GM23338 (cell line): ENCODE results near the gene CENPA. TPM values are rescaled to one million over a fixed set of nuclear protein-coding genes. Genes with fewer than 3 reads are reported as not detected.

Experiments
- ATAC-seq: fragments of 200-7000 bp; cut with Tn5 transposase; 3 replicates; pipeline ENCODE4 v1.9.1; 2020
- DNase-seq: peaks from one replicate; pipeline ENCODE4 v3.0.0-alpha.2; 2015; ENCODE audit warnings: low spot score
- H2AFZ ChIP-seq: fragments of 200-600 bp; sonication (generic); 2 replicates; pipeline ENCODE4 v1.8.0; 2016; ENCODE audit warnings: antibody characterized with exemption, mild to moderate bottlenecking, moderate library complexity
- H3F3A ChIP-seq: fragments of 200-600 bp; sonication (generic); replicated peaks from 2 replicates; pipeline ENCODE4 v1.8.0; 2017; ENCODE audit warnings: antibody characterized with exemption, mixed run types, low read depth
- H3K27ac ChIP-seq: fragments of 200-600 bp; sonication (generic); 2 replicates; pipeline ENCODE4 v1.6.1; 2016; ENCODE audit warnings: low read depth
- H3K27me3 ChIP-seq: fragments of 200-600 bp; sonication (generic); 2 replicates; pipeline ENCODE4 v1.8.0; 2016; ENCODE audit warnings: mild to moderate bottlenecking, mixed run types, moderate library complexity; ENCODE audit not compliant: insufficient read depth
- H3K36me3 ChIP-seq: fragments of 200-600 bp; sonication (generic); 2 replicates; pipeline ENCODE4 v1.8.0; 2016; ENCODE audit warnings: mild to moderate bottlenecking; ENCODE audit not compliant: insufficient read depth
- H3K4me1 ChIP-seq: fragments of 200-600 bp; sonication (generic); 2 replicates; pipeline ENCODE4 v1.8.0; 2016; ENCODE audit warnings: mild to moderate bottlenecking, moderate library complexity; ENCODE audit not compliant: insufficient read depth
- H3K4me2 ChIP-seq: fragments of 200-600 bp; sonication (generic); 2 replicates; pipeline ENCODE4 v1.7.1; 2017; ENCODE audit warnings: mixed run types
- H3K4me3 ChIP-seq: fragments of 200-600 bp; sonication (generic); 2 replicates; pipeline ENCODE4 v1.6.1; 2016; ENCODE audit warnings: mixed run types
- H3K79me2 ChIP-seq: fragments of 200-600 bp; sonication (generic); replicated peaks from 2 replicates; pipeline ENCODE4 v1.8.0; 2017; ENCODE audit warnings: mild to moderate bottlenecking; ENCODE audit not compliant: insufficient read depth
- H3K9me2 ChIP-seq: fragments of 200-600 bp; sonication (generic); 2 replicates; pipeline ENCODE4 v1.8.0; 2017; ENCODE audit not compliant: insufficient read depth
- H4K20me1 ChIP-seq: fragments of 200-600 bp; sonication (generic); replicated peaks from 2 replicates; pipeline ENCODE4 v1.8.0; 2017; ENCODE audit warnings: mild to moderate bottlenecking; ENCODE audit not compliant: insufficient read depth
- H3K27ac Mint-ChIP-seq: 2 replicates; pipeline ENCODE4 v1.8.0; 2020; ENCODE audit warnings: inconsistent platforms, mild to moderate bottlenecking, moderate library complexity, mixed read lengths
- H3K27me3 Mint-ChIP-seq: 3 replicates; pipeline ENCODE4 v1.8.0; 2022; ENCODE audit warnings: low read depth, mild to moderate bottlenecking, moderate library complexity, mixed read lengths, inconsistent platforms; ENCODE audit not compliant: insufficient read depth, poor library complexity
- H3K36me3 Mint-ChIP-seq: 3 replicates; pipeline ENCODE4 v1.8.0; 2021; ENCODE audit warnings: low read depth, mild to moderate bottlenecking, inconsistent platforms, moderate library complexity, mixed read lengths
- H3K4me1 Mint-ChIP-seq: 3 replicates; pipeline ENCODE4 v1.8.0; 2020; ENCODE audit warnings: mild to moderate bottlenecking, inconsistent platforms, mixed read lengths
- H3K4me3 Mint-ChIP-seq: 3 replicates; pipeline ENCODE4 v1.8.0; 2021; ENCODE audit warnings: moderate library complexity, mild to moderate bottlenecking, inconsistent platforms, mixed read lengths
- H3K9me3 Mint-ChIP-seq: 3 replicates; pipeline ENCODE4 v1.8.0; 2020; ENCODE audit warnings: moderate library complexity, mild to moderate bottlenecking, inconsistent platforms, mixed read lengths
- CREB1 ChIP-seq: fragments of 250-450 bp; sonication (Bioruptor Pico); IDR thresholded peaks from 2 replicates; pipeline ENCODE4 v1.5.0; 2020; ENCODE audit warnings: low read depth, mild to moderate bottlenecking, moderate library complexity
- JUNB ChIP-seq: IDR thresholded peaks from one replicate; pipeline ENCODE4 v1.6.1; 2016; ENCODE audit warnings: antibody characterized with exemption; ENCODE audit not compliant: unreplicated experiment
- POLR2AphosphoS5 ChIP-seq: IDR thresholded peaks from 2 replicates; pipeline ENCODE4 v1.6.1; 2016; ENCODE audit warnings: antibody characterized with exemption, low read depth
- STAT1 ChIP-seq: IDR thresholded peaks from one replicate; pipeline ENCODE4 v1.6.1; 2016; ENCODE audit warnings: antibody characterized with exemption; ENCODE audit not compliant: unreplicated experiment
- polyA plus RNA-seq: library from polyadenylated mRNA; unstranded; fragments of >200 nt; fragmentation: Nextera tagmentation; extraction: Ambion mirVana; gene quantifications from 2 replicates; pipeline ENCODE4 v1.2.1, GENCODE V29; 2016
- total RNA-seq: library from RNA; depleted of rRNA; stranded (reverse); fragments of >200 nt; shearing (Covaris generic); gene quantifications from 2 replicates; pipeline ENCODE4 v1.2.3, GENCODE V29; 2014
- TF ChIP-seq, protein P1 (sequence below): IDR thresholded peaks from one replicate; pipeline ENCODE4 v1.6.1; 2018; ENCODE audit warnings: antibody characterized with exemption; ENCODE audit not compliant: unreplicated experiment
- TF ChIP-seq, protein P2 (sequence below): IDR thresholded peaks from 2 replicates; pipeline ENCODE4 v1.6.1; 2016; ENCODE audit warnings: antibody characterized with exemption
- TF ChIP-seq, protein P3 (sequence below): fragments of 250-450 bp; sonication (Bioruptor Pico); IDR thresholded peaks from 2 replicates; pipeline ENCODE4 v1.5.0; 2020; ENCODE audit warnings: mild to moderate bottlenecking, moderate library complexity

Gene CENPA
- total and polyA plus RNA-seq, 2 experiments from 2014 or later: 16.8 to 24.2 TPM

DNA sequence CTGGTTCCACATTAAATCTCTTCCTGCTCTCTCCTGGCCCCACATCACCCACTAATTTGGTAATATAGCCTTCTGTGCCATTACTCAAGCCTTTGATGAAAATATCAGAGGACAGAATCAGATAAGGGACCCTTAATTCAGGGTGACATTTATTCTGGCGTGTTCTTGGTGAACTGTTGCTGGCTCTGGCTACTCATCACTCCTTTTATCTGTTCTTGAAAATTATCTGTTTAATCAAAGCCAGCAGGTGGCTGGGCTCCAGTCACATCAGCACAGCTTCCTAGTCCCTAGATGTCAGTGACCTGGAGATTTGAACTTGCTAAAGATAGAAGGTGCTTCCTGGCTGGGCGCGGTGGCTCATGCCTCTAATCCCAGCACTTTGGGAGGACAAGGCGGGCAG, 48.6 kb upstream of the CENPA start:
- no peaks in the 10 kb centered on the region for H3K36me3 ChIP-seq
- H3F3A ChIP-seq: no peaks in the 10 kb centered on the region
- H3K27ac ChIP-seq: no peak overlapping the region
- H3K9me3 Mint-ChIP-seq: no peaks in the 10 kb centered on the region
- DNase-seq: no peak
- no peaks in the 10 kb centered on the region for H3K79me2 ChIP-seq
- H3K27ac Mint-ChIP-seq: no peak overlapping the region
- H4K20me1 ChIP-seq: no peaks in the 10 kb centered on the region
- H3K27me3 ChIP-seq: no peaks in the 10 kb centered on the region
- H3K9me2 ChIP-seq: no peaks in the 10 kb centered on the region
- H3K27me3 Mint-ChIP-seq: peaks cover 4% of the 10 kb centered on the region
- H2AFZ ChIP-seq: no peak overlapping the region
- no peak overlapping the region for H3K4me3 Mint-ChIP-seq
- H3K36me3 Mint-ChIP-seq: no peaks in the 10 kb centered on the region
- TF ChIP-seq JUNB (no peak), CREB1 (CRISPR knock-in tag) (no peak)
- TF ChIP-seq, protein P1, sequence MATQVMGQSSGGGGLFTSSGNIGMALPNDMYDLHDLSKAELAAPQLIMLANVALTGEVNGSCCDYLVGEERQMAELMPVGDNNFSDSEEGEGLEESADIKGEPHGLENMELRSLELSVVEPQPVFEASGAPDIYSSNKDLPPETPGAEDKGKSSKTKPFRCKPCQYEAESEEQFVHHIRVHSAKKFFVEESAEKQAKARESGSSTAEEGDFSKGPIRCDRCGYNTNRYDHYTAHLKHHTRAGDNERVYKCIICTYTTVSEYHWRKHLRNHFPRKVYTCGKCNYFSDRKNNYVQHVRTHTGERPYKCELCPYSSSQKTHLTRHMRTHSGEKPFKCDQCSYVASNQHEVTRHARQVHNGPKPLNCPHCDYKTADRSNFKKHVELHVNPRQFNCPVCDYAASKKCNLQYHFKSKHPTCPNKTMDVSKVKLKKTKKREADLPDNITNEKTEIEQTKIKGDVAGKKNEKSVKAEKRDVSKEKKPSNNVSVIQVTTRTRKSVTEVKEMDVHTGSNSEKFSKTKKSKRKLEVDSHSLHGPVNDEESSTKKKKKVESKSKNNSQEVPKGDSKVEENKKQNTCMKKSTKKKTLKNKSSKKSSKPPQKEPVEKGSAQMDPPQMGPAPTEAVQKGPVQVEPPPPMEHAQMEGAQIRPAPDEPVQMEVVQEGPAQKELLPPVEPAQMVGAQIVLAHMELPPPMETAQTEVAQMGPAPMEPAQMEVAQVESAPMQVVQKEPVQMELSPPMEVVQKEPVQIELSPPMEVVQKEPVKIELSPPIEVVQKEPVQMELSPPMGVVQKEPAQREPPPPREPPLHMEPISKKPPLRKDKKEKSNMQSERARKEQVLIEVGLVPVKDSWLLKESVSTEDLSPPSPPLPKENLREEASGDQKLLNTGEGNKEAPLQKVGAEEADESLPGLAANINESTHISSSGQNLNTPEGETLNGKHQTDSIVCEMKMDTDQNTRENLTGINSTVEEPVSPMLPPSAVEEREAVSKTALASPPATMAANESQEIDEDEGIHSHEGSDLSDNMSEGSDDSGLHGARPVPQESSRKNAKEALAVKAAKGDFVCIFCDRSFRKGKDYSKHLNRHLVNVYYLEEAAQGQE: no peak
- H3K4me2 ChIP-seq: no peak overlapping the region
- H3K4me1 Mint-ChIP-seq: peaks cover 7% of the 10 kb centered on the region
- no peaks in the 10 kb centered on the region for H3K4me1 ChIP-seq
- no peak for ATAC-seq
- H3K4me3 ChIP-seq: no peak overlapping the region

DNA sequence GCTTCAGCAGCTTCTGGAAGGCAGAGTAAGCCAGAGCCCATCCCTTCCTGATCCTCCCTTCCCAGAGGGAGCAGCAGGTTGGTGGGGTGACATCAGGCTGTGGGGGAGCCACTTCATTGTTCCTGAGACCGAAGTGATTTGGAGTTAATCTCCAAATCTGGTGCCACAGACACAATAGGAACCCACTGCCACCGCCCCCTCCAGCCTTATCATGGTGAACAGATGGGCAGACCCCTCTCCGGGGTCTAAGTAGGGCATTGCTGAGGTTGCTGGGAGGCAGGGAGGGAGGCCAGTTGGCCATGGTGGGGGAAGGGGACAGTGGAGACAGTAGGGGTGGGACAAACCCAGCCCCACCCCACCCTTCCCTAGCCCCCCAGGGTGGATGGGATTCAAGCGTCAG, 47.4 kb upstream of the CENPA start:
- H3K9me2 ChIP-seq: no peaks in the 10 kb centered on the region
- H3K4me1 Mint-ChIP-seq: peaks cover 7% of the 10 kb centered on the region
- H3K4me1 ChIP-seq: no peaks in the 10 kb centered on the region
- peaks cover 4% of the 10 kb centered on the region for H3K27me3 Mint-ChIP-seq
- H3K4me2 ChIP-seq: no peak overlapping the region
- no peaks in the 10 kb centered on the region for H3K27me3 ChIP-seq
- no peaks in the 10 kb centered on the region for H4K20me1 ChIP-seq
- DNase-seq: no peak
- H3K9me3 Mint-ChIP-seq: no peaks in the 10 kb centered on the region
- H3K36me3 Mint-ChIP-seq: no peaks in the 10 kb centered on the region
- H3K79me2 ChIP-seq: no peaks in the 10 kb centered on the region
- H3K4me3 Mint-ChIP-seq: no peak overlapping the region
- no peak overlapping the region for H3K27ac Mint-ChIP-seq
- no peaks in the 10 kb centered on the region for H3K36me3 ChIP-seq
- no peak overlapping the region for H3K27ac ChIP-seq
- H3F3A ChIP-seq: no peaks in the 10 kb centered on the region
- no peak overlapping the region for H3K4me3 ChIP-seq
- H2AFZ ChIP-seq: no peak overlapping the region
- no peak for ATAC-seq
- TF ChIP-seq CREB1 (CRISPR knock-in tag) (no peak), POLR2AphosphoS5 (no peak), JUNB (no peak), STAT1 (no peak)
- TF ChIP-seq, protein P2, sequence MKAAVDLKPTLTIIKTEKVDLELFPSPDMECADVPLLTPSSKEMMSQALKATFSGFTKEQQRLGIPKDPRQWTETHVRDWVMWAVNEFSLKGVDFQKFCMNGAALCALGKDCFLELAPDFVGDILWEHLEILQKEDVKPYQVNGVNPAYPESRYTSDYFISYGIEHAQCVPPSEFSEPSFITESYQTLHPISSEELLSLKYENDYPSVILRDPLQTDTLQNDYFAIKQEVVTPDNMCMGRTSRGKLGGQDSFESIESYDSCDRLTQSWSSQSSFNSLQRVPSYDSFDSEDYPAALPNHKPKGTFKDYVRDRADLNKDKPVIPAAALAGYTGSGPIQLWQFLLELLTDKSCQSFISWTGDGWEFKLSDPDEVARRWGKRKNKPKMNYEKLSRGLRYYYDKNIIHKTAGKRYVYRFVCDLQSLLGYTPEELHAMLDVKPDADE: no peak
- TF ChIP-seq, protein P1: no peak
- TF ChIP-seq, protein P3, sequence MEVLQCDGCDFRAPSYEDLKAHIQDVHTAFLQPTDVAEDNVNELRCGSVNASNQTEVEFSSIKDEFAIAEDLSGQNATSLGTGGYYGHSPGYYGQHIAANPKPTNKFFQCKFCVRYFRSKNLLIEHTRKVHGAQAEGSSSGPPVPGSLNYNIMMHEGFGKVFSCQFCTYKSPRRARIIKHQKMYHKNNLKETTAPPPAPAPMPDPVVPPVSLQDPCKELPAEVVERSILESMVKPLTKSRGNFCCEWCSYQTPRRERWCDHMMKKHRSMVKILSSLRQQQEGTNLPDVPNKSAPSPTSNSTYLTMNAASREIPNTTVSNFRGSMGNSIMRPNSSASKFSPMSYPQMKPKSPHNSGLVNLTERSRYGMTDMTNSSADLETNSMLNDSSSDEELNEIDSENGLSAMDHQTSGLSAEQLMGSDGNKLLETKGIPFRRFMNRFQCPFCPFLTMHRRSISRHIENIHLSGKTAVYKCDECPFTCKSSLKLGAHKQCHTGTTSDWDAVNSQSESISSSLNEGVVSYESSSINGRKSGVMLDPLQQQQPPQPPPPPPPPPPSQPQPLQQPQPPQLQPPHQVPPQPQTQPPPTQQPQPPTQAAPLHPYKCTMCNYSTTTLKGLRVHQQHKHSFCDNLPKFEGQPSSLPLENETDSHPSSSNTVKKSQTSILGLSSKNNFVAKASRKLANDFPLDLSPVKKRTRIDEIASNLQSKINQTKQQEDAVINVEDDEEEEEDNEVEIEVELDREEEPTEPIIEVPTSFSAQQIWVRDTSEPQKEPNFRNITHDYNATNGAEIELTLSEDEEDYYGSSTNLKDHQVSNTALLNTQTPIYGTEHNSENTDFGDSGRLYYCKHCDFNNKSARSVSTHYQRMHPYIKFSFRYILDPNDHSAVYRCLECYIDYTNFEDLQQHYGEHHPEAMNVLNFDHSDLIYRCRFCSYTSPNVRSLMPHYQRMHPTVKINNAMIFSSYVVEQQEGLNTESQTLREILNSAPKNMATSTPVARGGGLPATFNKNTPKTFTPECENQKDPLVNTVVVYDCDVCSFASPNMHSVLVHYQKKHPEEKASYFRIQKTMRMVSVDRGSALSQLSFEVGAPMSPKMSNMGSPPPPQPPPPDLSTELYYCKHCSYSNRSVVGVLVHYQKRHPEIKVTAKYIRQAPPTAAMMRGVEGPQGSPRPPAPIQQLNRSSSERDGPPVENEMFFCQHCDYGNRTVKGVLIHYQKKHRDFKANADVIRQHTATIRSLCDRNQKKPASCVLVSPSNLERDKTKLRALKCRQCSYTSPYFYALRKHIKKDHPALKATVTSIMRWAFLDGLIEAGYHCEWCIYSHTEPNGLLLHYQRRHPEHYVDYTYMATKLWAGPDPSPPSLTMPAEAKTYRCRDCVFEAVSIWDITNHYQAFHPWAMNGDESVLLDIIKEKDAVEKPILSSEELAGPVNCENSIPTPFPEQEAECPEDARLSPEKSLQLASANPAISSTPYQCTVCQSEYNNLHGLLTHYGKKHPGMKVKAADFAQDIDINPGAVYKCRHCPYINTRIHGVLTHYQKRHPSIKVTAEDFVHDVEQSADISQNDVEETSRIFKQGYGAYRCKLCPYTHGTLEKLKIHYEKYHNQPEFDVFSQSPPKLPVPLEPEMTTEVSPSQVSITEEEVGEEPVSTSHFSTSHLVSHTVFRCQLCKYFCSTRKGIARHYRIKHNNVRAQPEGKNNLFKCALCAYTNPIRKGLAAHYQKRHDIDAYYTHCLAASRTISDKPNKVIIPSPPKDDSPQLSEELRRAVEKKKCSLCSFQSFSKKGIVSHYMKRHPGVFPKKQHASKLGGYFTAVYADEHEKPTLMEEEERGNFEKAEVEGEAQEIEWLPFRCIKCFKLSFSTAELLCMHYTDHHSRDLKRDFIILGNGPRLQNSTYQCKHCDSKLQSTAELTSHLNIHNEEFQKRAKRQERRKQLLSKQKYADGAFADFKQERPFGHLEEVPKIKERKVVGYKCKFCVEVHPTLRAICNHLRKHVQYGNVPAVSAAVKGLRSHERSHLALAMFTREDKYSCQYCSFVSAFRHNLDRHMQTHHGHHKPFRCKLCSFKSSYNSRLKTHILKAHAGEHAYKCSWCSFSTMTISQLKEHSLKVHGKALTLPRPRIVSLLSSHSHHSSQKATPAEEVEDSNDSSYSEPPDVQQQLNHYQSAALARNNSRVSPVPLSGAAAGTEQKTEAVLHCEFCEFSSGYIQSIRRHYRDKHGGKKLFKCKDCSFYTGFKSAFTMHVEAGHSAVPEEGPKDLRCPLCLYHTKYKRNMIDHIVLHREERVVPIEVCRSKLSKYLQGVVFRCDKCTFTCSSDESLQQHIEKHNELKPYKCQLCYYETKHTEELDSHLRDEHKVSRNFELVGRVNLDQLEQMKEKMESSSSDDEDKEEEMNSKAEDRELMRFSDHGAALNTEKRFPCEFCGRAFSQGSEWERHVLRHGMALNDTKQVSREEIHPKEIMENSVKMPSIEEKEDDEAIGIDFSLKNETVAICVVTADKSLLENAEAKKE (CRISPR knock-in tag): no peak
